H1 (cell line): Measurements from ENCODE around the gene FOXI1.

Source experiments
- ATF2 ChIP-seq: IDR thresholded peaks from 2 replicates; pipeline ENCODE4 v1.6.1; 2012; ENCODE audit warnings: low read length, inconsistent platforms
- BCL11A ChIP-seq, 2 experiments: IDR thresholded peaks; one replicate each; pipeline ENCODE4 v1.6.1; 2011; ENCODE audit warnings: low read depth in 2 of 2, low read length in 2 of 2, mild to moderate bottlenecking in 2 of 2
- CTCF ChIP-seq, 3 experiments: IDR thresholded peaks; 1 replicate in 2 of 3; 2 replicates in 1 of 3; pipeline versions ENCODE4 v1.5.1 to v1.6.1; 2011; ENCODE audit warnings: low read length in 3 of 3, mild to moderate bottlenecking in 3 of 3, inconsistent platforms in 2 of 3, low read depth in 1 of 3, moderate library complexity in 1 of 3; ENCODE audit not compliant: insufficient read depth in 1 of 3; ENCODE audit errors: control extremely low read depth in 1 of 3
- EZH2 ChIP-seq: fragments of 200-600 bp; sonication (generic); IDR thresholded peaks from 2 replicates; pipeline ENCODE4 v1.7.1; 2012; ENCODE audit warnings: low read depth, mild to moderate bottlenecking, moderate library complexity, low read length, inconsistent platforms; ENCODE audit not compliant: severe bottlenecking
- HDAC2 ChIP-seq, 2 experiments: fragments of 300-600 bp in 1 of 2; sonication (generic) in 1 of 2; IDR thresholded peaks; 2 replicates each; pipeline ENCODE4 v1.6.1; 2011 to 2012; ENCODE audit warnings: low read depth in 2 of 2, low read length in 2 of 2, mild to moderate bottlenecking in 2 of 2, moderate library complexity in 2 of 2, borderline replicate concordance in 1 of 2, inconsistent platforms in 1 of 2
- POLR2A ChIP-seq, 2 experiments: IDR thresholded peaks; 1 replicate in 1 of 2; 2 replicates in 1 of 2; pipeline ENCODE4 v1.6.1; 2011; ENCODE audit warnings: low read depth in 2 of 2, low read length in 2 of 2, mild to moderate bottlenecking in 2 of 2; ENCODE audit errors: control extremely low read depth in 1 of 2
- TEAD4 ChIP-seq: IDR thresholded peaks from 2 replicates; pipeline ENCODE4 v1.6.1; 2012; ENCODE audit warnings: low read depth, low read length, inconsistent platforms, mixed read lengths

- no peak for TF ChIP-seq HDAC2 (IDR thresholded peaks at IDR 0.05; ENCODE audit: borderline replicate concordance in 1 of 2, low read depth in 2 of 2, low read length in 2 of 2)
- no peak for TF ChIP-seq EZH2
- TF ChIP-seq POLR2A (IDR thresholded peaks at IDR 0.05; ENCODE audit: control extremely low read depth in 1 of 2, low read depth in 2 of 2, low read length in 2 of 2) = no peak
- TF ChIP-seq BCL11A (IDR thresholded peaks at IDR 0.05; ENCODE audit: low read depth in 2 of 2, low read length in 2 of 2) = no peak
- no peak for TF ChIP-seq TEAD4
- no peak for TF ChIP-seq CTCF (IDR thresholded peaks at IDR 0.05; ENCODE audit: control extremely low read depth in 1 of 3, insufficient read depth in 1 of 3, low read depth in 1 of 3, low read length in 3 of 3)
- no peak for TF ChIP-seq ATF2
Measured at GRCh38 chr5:170107674-170108073, 2.0 kb downstream of the FOXI1 start.
